OCI-LY7 (cell line): Measurements from ENCODE around the gene TMPRSS7. TPM values are rescaled to one million over a fixed set of nuclear protein-coding genes. Genes with fewer than 3 reads are reported as not detected.
"Not testable (repeated sequence)": the region's sequence is repeated elsewhere in the genome, so short reads cannot be mapped to it uniquely, and the experiment has no call there.

ENCODE experiments used
- BruUV-seq: library from RNA; stranded (reverse); fragments of 400-500 nt; replicated peaks from 2 replicates; lab custom pipeline; 2021; lab: Mats Ljungman, UMichigan
- CTCF ChIA-PET: fragments of 300-600 bp; sonication (Branson Sonifier 250); formaldehyde crosslinking; loops from one replicate; lab custom pipeline; 2022; ENCODE audit warnings: antibody characterized with exemption; ENCODE audit not compliant: unreplicated experiment; lab: Charles Lee
- POLR2A ChIA-PET: fragments of 300-600 bp; sonication (Branson Sonifier 250); formaldehyde crosslinking; loops from one replicate; lab custom pipeline; 2022; ENCODE audit warnings: antibody characterized with exemption; lab: Charles Lee
- DNase-seq: peaks from one replicate; pipeline ENCODE4 v3.0.0-alpha.2; 2015; ENCODE audit warnings: low spot score
- H2AFZ ChIP-seq: fragments of 200-600 bp; sonication (generic), shearing (Covaris generic); 2 replicates; pipeline ENCODE4 v1.6.1; 2014; ENCODE audit warnings: mild to moderate bottlenecking, antibody characterized with exemption, low read length, moderate library complexity
- H3K27ac ChIP-seq: fragments of 200-600 bp; sonication (generic); 2 replicates; pipeline ENCODE4 v1.5.1; 2014; ENCODE audit warnings: mixed run types, low read depth, mild to moderate bottlenecking, moderate library complexity, low read length, inconsistent platforms; ENCODE audit not compliant: poor library complexity, severe bottlenecking
- H3K36me3 ChIP-seq: fragments of 200-600 bp; sonication (generic); 2 replicates; pipeline ENCODE4 v1.6.1; 2014; ENCODE audit warnings: mild to moderate bottlenecking, antibody characterized with exemption, low read length, moderate library complexity, mixed read lengths; ENCODE audit not compliant: insufficient read depth
- H3K4me1 ChIP-seq: fragments of 200-600 bp; sonication (generic); 2 replicates; pipeline ENCODE4 v1.5.1; 2014; ENCODE audit warnings: mild to moderate bottlenecking, low read length; ENCODE audit not compliant: insufficient read depth, poor library complexity, severe bottlenecking
- H3K4me2 ChIP-seq: fragments of 200-600 bp; sonication (generic); 2 replicates; pipeline ENCODE4 v1.6.1; 2014; ENCODE audit warnings: mild to moderate bottlenecking, low read length
- H3K4me3 ChIP-seq: fragments of 200-600 bp; sonication (generic); 2 replicates; pipeline ENCODE4 v1.5.1; 2014; ENCODE audit warnings: mild to moderate bottlenecking, low read depth, low read length; ENCODE audit not compliant: poor library complexity, severe bottlenecking
- H3K79me2 ChIP-seq: fragments of 200-600 bp; sonication (generic); 2 replicates; pipeline ENCODE4 v1.6.1; 2016; ENCODE audit warnings: low read depth, mild to moderate bottlenecking, low read length, moderate library complexity, mixed read lengths; ENCODE audit not compliant: insufficient read depth
- H3K9me2 ChIP-seq: fragments of 200-600 bp; sonication (generic); 2 replicates; pipeline ENCODE4 v1.6.1; 2016; ENCODE audit warnings: mild to moderate bottlenecking, low read length, mixed read lengths; ENCODE audit not compliant: insufficient read depth
- H3K9me3 ChIP-seq: fragments of 200-600 bp; sonication (generic); 2 replicates; pipeline ENCODE4 v1.6.1; 2014; ENCODE audit warnings: mild to moderate bottlenecking, mixed run types, low read length, mixed read lengths
- H4K20me1 ChIP-seq: fragments of 200-600 bp; sonication (generic); 2 replicates; pipeline ENCODE4 v1.6.1; 2014; ENCODE audit warnings: mild to moderate bottlenecking, antibody characterized with exemption, low read length, moderate library complexity, mixed read lengths; ENCODE audit not compliant: insufficient read depth
- CTCF ChIP-seq: fragments of 200-600 bp; sonication (generic); conservative IDR thresholded peaks from 2 replicates; pipeline ENCODE4 v1.5.1; 2014; ENCODE audit warnings: mild to moderate bottlenecking, antibody characterized with exemption, low read length, moderate library complexity, mixed read lengths
- EZH2phosphoT487 ChIP-seq: fragments of 200-600 bp; sonication (generic); IDR thresholded peaks from 2 replicates; pipeline ENCODE4 v1.6.1; 2018; ENCODE audit warnings: low read depth, borderline replicate concordance, mild to moderate bottlenecking, mixed run types, antibody characterized with exemption, low read length, moderate library complexity, mixed read lengths
- intact Hi-C: fragments of 100-400 bp; cut with micrococcal nuclease; formaldehyde crosslinking; loops from one replicate; pipeline ENCODE4 v1.10.0; 2022; ENCODE audit not compliant: unreplicated experiment
- total RNA-seq, 2 experiments: library from RNA; depleted of rRNA in 1 of 2; stranded (reverse); fragments of >200 nt in 1 of 2; shearing (Covaris generic) in 1 of 2; gene quantifications; 2 replicates each; pipeline ENCODE4 v1.2.3, GENCODE V29; 2014 to 2022

Gene TMPRSS7
- total RNA-seq, 2 experiments from 2014 or later = not detected

- CTCF ChIA-PET = interaction anchor here (1.7 kb wide), 1 partner anchor 11 kb away, joined by 3 read pairs; no protein-coding TSS in a partner anchor
Observed at GRCh38 chr3:112032098-112032731, 2.3 kb upstream of the TMPRSS7 start.

GRCh38 chr3:112035241-112035640 lies 705 bp downstream of the TMPRSS7 start:
- H3K4me1 ChIP-seq = peaks cover 14% of the 10 kb centered on the region
- ChIA-PET CTCF (no interaction called here), POLR2A (interaction anchor here (1.2 kb wide), 1 partner anchor 28 kb away, joined by 3 read pairs; no protein-coding TSS in a partner anchor)
- intact Hi-C loops = no loop called here
- H3K79me2 ChIP-seq = no peaks in the 10 kb centered on the region
- H3K27ac ChIP-seq = no peak overlapping the region
- no peaks in the 10 kb centered on the region for H3K9me3 ChIP-seq
- H4K20me1 ChIP-seq = no peaks in the 10 kb centered on the region
- H3K9me2 ChIP-seq = no peaks in the 10 kb centered on the region
- no peak overlapping the region for H2AFZ ChIP-seq
- no peak overlapping the region for H3K4me3 ChIP-seq
- H3K36me3 ChIP-seq = no peaks in the 10 kb centered on the region
- no TSS peak for BruUV-seq
- no peak overlapping the region for H3K4me2 ChIP-seq
- TF ChIP-seq EZH2phosphoT487 = no peak
- no peak for DNase-seq

More at GRCh38 chr3:112032098-112032731, 2.3 kb upstream of the TMPRSS7 start:
- H3K27ac ChIP-seq = no peak overlapping the region
- TF ChIP-seq CTCF (no peak), EZH2phosphoT487 (no peak)
- intact Hi-C loops = no loop called here
- no peaks in the 10 kb centered on the region for H3K79me2 ChIP-seq
- POLR2A ChIA-PET = interaction anchor here (0.8 kb wide), 1 partner anchor 8 kb away, joined by 4 read pairs; no protein-coding TSS in a partner anchor
- no TSS peak for BruUV-seq
- H4K20me1 ChIP-seq = no peaks in the 10 kb centered on the region
- no peaks in the 10 kb centered on the region for H3K9me2 ChIP-seq
- H3K36me3 ChIP-seq = no peaks in the 10 kb centered on the region
- DNase-seq = no peak
- H3K4me1 ChIP-seq = no peaks in the 10 kb centered on the region
- no peaks in the 10 kb centered on the region for H3K9me3 ChIP-seq
- no peak overlapping the region for H3K4me2 ChIP-seq
- no peak overlapping the region for H2AFZ ChIP-seq
- no peak overlapping the region for H3K4me3 ChIP-seq

GRCh38 chr3:112037194-112037593 lies 2.7 kb downstream of the TMPRSS7 start:
- H2AFZ ChIP-seq, H3K79me2 ChIP-seq, intact Hi-C loops, H3K4me3 ChIP-seq, H3K9me2 ChIP-seq, H3K4me2 ChIP-seq, BruUV-seq, POLR2A ChIA-PET, CTCF ChIA-PET, H3K36me3 ChIP-seq, H3K9me3 ChIP-seq, H3K27ac ChIP-seq, H4K20me1 ChIP-seq, DNase-seq: not testable (repeated sequence)
- peaks cover 14% of the 10 kb centered on the region for H3K4me1 ChIP-seq
